Stimulated activated effector memory CD8-positive, alpha-beta T cell treated with anti-CD3 and anti-CD28 coated beads, Interleukin-12 subunit alpha, Interleukin-12 subunit beta, amount 100 ng/mL, for 72 hours (primary cell): ENCODE results near the gene ANKRD1.
A peak's percentile ranks its signal among the peaks of the same experiment; 100 is the strongest.

ENCODE experiments used
- ATAC-seq: fragments of 150-1000 bp; cut with Tn5 transposase; 2 replicates; pipeline ENCODE4 v1.10.0; 2021
- DNase-seq, 2 donors: peaks; one replicate each; pipeline ENCODE4 v3.0.0; 2021 to 2022; ENCODE audit warnings: low spot score in 2 of 2
- H3K27ac Mint-ChIP-seq: one replicate; pipeline ENCODE4 v1.8.0; 2022; ENCODE audit warnings: mild to moderate bottlenecking, mixed read lengths
- H3K36me3 Mint-ChIP-seq: one replicate; pipeline ENCODE4 v1.8.0; 2022; ENCODE audit warnings: mild to moderate bottlenecking, mixed read lengths
- H3K4me1 Mint-ChIP-seq: one replicate; pipeline ENCODE4 v1.8.0; 2022; ENCODE audit warnings: mixed read lengths
- H3K4me3 Mint-ChIP-seq: one replicate; pipeline ENCODE4 v1.8.0; 2022; ENCODE audit warnings: mild to moderate bottlenecking, mixed read lengths
- H3K9me3 Mint-ChIP-seq: one replicate; pipeline ENCODE4 v1.8.0; 2022; ENCODE audit warnings: mixed read lengths

ANKRD1 gene

DNA sequence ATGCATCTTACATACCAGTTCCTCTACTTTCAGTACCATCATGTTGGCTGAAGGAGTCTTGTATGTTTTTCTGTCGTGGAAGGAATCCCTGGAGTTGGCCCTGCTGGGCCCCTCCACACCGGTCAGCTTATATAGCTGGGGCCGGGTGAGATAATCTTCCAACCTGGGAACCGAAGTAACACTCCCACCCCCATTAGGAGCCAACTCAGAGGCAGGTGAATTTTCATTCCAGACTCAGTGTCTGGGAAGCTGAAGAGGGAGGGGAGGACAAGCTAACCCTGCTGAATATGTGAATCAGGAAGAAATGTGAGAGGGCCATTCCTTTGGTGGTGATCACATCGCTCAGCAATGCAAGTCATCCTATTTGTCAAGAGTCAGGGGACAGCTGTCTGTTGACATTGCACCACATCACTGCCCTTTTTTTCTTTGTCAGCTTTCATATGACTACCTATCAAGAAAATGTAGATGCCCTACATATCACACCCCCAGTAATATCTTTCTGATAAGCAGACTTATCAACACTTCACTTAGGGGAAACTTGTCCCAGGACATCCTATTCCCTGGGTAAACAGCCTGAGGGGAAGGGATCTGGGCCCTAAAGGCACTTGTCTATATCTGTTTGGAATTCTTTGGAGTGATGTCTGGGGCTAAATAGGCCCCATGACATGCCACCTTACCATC lies at the start of gene ANKRD1:
ANKRD1 (minus strand) TSS at position 102 of the 681 bp plus-strand sequence; CDS start at position 42, 60 bp downstream.
- Mint-ChIP-seq H3K4me3 (no peak within 1 kb of the TSS), H3K4me1 (no peaks in the 10 kb centered on the region), H3K27ac (no peak within 1 kb of the TSS), H3K9me3 (no peaks in the 10 kb centered on the region), H3K36me3 (no peaks in the 10 kb centered on the region)
- ATAC-seq: no peak
- no peak for DNase-seq

DNA sequence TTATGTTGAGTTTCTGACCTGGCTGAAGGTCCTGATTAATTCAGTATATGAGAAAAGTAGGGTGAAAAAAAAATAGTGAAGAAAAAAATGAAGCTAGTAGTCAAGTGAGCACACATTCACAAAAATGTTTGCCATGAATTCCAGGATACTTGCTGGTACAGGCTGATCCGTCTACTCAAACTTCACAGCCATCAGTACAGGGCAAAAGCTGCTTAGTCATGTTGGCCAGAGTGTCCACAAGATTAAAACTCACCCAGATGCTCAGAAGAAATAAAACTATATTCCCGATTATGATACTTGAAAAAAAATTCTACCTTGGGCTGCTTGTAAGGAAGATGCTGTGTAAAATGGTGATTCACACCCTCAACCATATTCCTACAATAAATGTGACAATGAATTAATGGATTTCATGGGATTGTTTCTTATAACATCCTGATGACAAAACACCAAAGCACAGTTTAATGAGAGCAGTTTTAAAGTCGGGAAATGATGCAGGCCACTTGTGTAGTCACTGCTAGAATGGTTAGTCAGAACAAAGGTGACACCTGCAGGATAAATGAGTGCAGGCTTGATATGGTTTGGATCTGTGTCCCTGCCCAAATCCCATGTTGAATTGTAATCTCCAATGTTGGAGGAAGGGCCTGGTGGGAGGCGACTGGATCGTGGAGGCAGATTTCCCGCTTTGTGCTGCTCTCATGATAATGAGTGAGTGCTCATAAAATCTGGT lies 49.2 kb upstream of the ANKRD1 start:
- H3K4me1 Mint-ChIP-seq: no peaks in the 10 kb centered on the region
- H3K4me3 Mint-ChIP-seq: no peak overlapping the region
- H3K9me3 Mint-ChIP-seq: no peaks in the 10 kb centered on the region
- H3K27ac Mint-ChIP-seq: no peak overlapping the region
- no peaks in the 10 kb centered on the region for H3K36me3 Mint-ChIP-seq
- ATAC-seq (no peak), DNase-seq (no peak)

DNA sequence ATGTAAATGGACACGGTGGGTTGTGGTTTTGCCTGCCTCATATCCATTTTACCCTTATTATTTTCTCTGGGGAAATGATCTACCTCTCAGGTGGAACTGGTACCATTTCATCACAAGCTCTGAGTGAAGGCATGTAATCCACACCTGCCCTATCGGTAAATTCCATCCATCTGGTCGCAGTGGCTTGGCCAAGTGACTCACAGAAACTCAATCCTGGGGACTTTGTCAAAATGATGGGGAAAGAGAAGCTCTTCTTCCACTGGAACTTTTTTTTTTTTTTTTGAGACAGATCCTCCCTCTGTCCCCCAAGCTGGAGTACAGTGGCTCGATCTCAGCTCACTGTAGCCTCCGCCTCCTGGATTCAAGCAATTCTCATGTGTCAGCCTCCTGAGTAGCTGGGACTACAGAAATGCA lies 48.2 kb upstream of the ANKRD1 start:
- ATAC-seq (no peak), DNase-seq (no peak)
- Mint-ChIP-seq H3K36me3 (no peaks in the 10 kb centered on the region), H3K4me1 (no peaks in the 10 kb centered on the region), H3K4me3 (no peak overlapping the region), H3K27ac (no peak overlapping the region), H3K9me3 (no peaks in the 10 kb centered on the region)

DNA sequence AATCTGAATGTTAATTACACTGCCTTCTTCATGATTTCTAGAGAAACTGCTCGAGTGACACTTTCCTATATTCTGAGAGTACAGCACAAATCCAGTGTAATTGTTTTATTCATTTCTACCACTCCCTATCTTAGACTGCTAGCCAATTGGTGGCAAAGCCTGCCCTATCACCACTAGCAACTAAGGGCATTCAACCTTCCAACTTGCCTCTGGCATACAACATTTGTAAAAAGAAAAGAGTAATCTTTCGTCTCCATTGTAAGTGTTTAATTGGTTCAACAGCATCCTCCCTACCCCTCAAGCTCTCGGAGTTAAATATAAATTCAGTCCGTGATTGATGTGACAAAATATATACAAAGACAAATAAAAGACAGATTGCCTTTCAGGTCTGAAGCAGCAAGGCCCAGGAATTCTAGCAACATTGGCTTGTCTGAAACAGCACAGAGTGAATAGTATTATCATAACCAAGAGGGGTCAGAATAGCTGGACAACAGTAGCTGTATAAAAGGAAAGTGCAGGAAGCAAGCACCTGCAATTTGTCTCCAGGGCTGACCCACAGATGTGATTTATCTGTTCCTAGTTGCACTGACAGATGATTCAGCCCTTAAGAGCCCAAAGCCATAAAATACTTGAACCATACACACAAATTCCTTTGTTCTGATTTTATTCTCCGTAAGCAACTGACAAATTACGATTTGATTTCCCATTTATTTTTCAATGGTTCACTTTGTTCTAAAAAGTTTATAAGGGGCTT lies 47.6 kb upstream of the ANKRD1 start:
- H3K27ac Mint-ChIP-seq: no peak overlapping the region

DNA sequence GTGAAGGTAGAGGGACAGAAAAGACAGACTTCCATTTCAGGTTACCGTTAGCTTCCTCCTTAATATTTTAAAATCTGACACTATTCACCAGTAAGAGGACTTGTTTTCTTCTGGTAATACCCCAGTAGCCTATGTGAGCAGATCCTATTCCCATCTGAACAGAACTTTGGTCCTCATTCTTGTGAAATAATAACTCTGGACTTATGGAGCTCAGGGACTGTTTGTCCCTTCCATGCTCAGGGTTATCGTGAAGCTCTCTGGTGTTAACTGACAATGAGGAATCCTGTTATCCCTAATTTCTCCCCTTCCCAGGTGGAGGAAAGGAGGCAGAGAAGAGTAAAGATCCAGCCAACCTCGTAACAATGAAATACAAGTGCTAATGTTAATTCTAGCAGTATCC lies 47.0 kb upstream of the ANKRD1 start:
- ATAC-seq (no peak), DNase-seq (no peak)
- Mint-ChIP-seq H3K4me3 (no peak overlapping the region), H3K9me3 (no peaks in the 10 kb centered on the region), H3K4me1 (no peaks in the 10 kb centered on the region), H3K36me3 (no peaks in the 10 kb centered on the region), H3K27ac (no peak overlapping the region)

More for the DNA sequence above, 47.6 kb upstream of the ANKRD1 start:
- no peak overlapping the region for H3K4me3 Mint-ChIP-seq
- no peak for DNase-seq
- no peak for ATAC-seq
- no peaks in the 10 kb centered on the region for H3K36me3 Mint-ChIP-seq
- no peaks in the 10 kb centered on the region for H3K9me3 Mint-ChIP-seq
- H3K4me1 Mint-ChIP-seq: no peaks in the 10 kb centered on the region

DNA sequence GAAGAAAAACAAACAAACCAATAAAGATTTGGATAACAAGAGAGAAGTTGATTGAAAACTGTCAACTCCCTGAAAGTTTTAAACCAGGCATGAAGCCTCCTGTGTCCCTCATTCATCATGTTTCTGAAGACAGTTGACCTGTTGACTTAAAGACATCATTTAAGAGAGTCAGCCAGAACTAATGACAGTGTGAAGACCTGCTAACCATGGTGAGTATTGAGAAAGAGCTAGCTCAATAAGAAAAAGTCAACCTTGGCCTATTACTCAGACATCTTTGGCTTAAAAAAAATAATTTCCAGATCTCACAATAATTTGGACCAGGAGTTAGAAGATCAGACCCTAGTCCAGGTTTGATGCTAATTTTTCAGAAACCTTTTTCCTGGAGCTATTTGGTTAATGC lies 45.3 kb upstream of the ANKRD1 start:
- ATAC-seq (no peak), DNase-seq (no peak)
- no peak overlapping the region for H3K27ac Mint-ChIP-seq
- no peaks in the 10 kb centered on the region for H3K36me3 Mint-ChIP-seq
- H3K4me3 Mint-ChIP-seq: no peak overlapping the region
- no peaks in the 10 kb centered on the region for H3K9me3 Mint-ChIP-seq
- H3K4me1 Mint-ChIP-seq: no peaks in the 10 kb centered on the region

- no peak for DNase-seq
- Mint-ChIP-seq H3K4me3 (no peak overlapping the region), H3K36me3 (no peaks in the 10 kb centered on the region), H3K9me3 (no peaks in the 10 kb centered on the region), H3K27ac (no peak overlapping the region), H3K4me1 (no peaks in the 10 kb centered on the region)
- no peak for ATAC-seq
Measured at GRCh38 chr10:90965720-90966119, 44.8 kb upstream of the ANKRD1 start.

- no peak for ATAC-seq
- Mint-ChIP-seq H3K9me3 (no peaks in the 10 kb centered on the region), H3K4me3 (no peak overlapping the region), H3K36me3 (no peaks in the 10 kb centered on the region), H3K27ac (no peak overlapping the region), H3K4me1 (no peaks in the 10 kb centered on the region)
- no peak for DNase-seq
Measured at GRCh38 chr10:90964781-90965465, 44.0 kb upstream of the ANKRD1 start.

DNA sequence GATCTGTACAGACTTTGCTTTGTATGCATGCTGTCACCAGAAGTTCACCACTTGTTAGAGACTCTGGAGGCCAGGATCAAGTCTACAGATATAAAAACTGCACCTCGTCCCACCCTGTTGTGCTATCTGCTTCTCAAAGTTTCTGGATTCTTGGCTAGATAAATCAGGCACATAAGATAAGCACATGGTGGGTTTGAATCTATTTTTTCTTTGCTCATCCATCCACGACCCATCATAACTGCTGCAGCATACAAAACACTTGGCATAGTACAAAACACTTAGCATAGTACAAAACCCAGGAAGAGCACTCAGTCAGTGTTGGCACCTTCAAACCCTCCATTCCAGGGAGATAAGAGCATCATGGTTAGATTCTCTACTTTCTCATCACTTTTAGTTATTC lies 42.4 kb upstream of the ANKRD1 start:
- Mint-ChIP-seq H3K4me3 (no peak overlapping the region), H3K4me1 (no peaks in the 10 kb centered on the region), H3K27ac (no peak overlapping the region), H3K36me3 (no peaks in the 10 kb centered on the region), H3K9me3 (no peaks in the 10 kb centered on the region)
- ATAC-seq (no peak), DNase-seq (no peak)

DNA sequence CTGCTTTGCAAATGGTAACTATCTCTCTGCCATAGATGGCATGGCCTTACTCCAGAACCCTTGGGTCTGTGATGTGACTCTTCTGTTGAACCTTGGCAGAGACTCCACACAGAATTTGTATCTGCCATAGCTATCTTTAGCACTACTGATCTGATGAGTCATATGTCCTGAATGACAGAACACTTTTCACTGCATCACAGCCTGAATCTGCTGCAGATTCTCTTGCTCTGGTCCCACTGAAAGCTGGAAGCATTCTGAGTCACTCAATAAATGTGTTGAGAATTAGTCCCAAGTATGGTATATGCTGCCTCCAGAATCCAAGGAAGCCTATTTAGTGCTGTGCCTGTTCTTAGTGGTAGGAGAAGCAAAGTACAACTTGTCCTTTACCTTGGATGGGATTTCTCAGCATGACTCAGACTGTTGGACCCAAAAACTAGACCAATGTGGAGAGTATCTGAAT lies 39.5 kb upstream of the ANKRD1 start:
- ATAC-seq (peak; percentile 89), DNase-seq (no peak)
- no peaks in the 10 kb centered on the region for H3K9me3 Mint-ChIP-seq
- H3K4me1 Mint-ChIP-seq: no peaks in the 10 kb centered on the region
- H3K36me3 Mint-ChIP-seq: no peaks in the 10 kb centered on the region
- no peak overlapping the region for H3K27ac Mint-ChIP-seq
- H3K4me3 Mint-ChIP-seq: no peak overlapping the region

GRCh38 chr10:90959826-90960225 lies 38.9 kb upstream of the ANKRD1 start:
- H3K4me3 Mint-ChIP-seq: no peak overlapping the region
- no peak overlapping the region for H3K27ac Mint-ChIP-seq
- H3K4me1 Mint-ChIP-seq: no peaks in the 10 kb centered on the region

GRCh38 chr10:90958781-90959180 lies 37.9 kb upstream of the ANKRD1 start:
- Mint-ChIP-seq H3K36me3 (no peaks in the 10 kb centered on the region), H3K4me1 (no peaks in the 10 kb centered on the region), H3K9me3 (no peaks in the 10 kb centered on the region), H3K27ac (no peak overlapping the region), H3K4me3 (no peak overlapping the region)
- DNase-seq (no peak), ATAC-seq (no peak)

More at GRCh38 chr10:90959826-90960225, 38.9 kb upstream of the ANKRD1 start:
- DNase-seq (no peak), ATAC-seq (no peak)
- no peaks in the 10 kb centered on the region for H3K9me3 Mint-ChIP-seq
- no peaks in the 10 kb centered on the region for H3K36me3 Mint-ChIP-seq

GRCh38 chr10:90947030-90947960 lies 26.4 kb upstream of the ANKRD1 start:
- Mint-ChIP-seq H3K27ac (peak overlapping the region; percentile 21), H3K4me1 (no peaks in the 10 kb centered on the region), H3K36me3 (no peaks in the 10 kb centered on the region), H3K9me3 (no peaks in the 10 kb centered on the region), H3K4me3 (no peak overlapping the region)
- DNase-seq (no peak), ATAC-seq (peak; percentile 76)

- Mint-ChIP-seq H3K27ac (no peak overlapping the region), H3K4me1 (no peaks in the 10 kb centered on the region), H3K4me3 (no peak overlapping the region), H3K9me3 (no peaks in the 10 kb centered on the region), H3K36me3 (no peaks in the 10 kb centered on the region)
- DNase-seq (no peak), ATAC-seq (peak; percentile 89)
Measured at GRCh38 chr10:90945491-90946070, 24.7 kb upstream of the ANKRD1 start.
